Islet of Langerhans (tissue), 1 donor: ENCODE data around the gene COL6A2.
"Not testable (repeated sequence)": the region's sequence is repeated elsewhere in the genome, so short reads cannot be mapped to it uniquely, and the experiment has no call there.

Source experiments
- FAIRE-seq: peaks from one replicate; lab custom pipeline; 2011; peaks lifted over from hg19 to GRCh38; lab: Jason Lieb, UNC

COL6A2 gene

GRCh38 chr21:46176443-46177129 lies 78.7 kb downstream of the COL6A2 start:
- FAIRE-seq, result not testable (repeated sequence)

GRCh38 chr21:46178961-46179360 lies 81.0 kb downstream of the COL6A2 start:
- no peak for FAIRE-seq
